ENCODE data around the gene RANBP9.

DNA sequence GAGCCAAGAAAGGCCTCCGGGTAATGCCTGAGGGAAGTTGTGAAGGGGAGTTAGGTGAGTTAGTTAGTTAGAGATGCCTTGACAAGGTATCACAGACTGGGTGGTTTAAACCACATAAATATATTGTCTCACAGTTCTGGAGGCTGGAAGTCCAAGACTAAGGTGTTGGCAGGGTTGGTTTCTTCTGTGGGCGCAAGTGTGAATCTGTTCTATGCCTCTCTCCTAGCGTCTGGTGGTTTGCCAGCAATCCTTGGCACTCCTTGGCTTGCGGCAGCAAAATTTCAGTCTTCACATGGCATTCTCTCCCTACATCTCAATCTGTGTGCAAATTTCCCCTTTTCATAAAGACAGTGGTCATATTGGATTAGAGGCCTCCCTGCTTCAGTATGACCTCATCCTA lies 29.7 kb upstream of the RANBP9 start:
- TF ChIP-seq, protein P1, sequence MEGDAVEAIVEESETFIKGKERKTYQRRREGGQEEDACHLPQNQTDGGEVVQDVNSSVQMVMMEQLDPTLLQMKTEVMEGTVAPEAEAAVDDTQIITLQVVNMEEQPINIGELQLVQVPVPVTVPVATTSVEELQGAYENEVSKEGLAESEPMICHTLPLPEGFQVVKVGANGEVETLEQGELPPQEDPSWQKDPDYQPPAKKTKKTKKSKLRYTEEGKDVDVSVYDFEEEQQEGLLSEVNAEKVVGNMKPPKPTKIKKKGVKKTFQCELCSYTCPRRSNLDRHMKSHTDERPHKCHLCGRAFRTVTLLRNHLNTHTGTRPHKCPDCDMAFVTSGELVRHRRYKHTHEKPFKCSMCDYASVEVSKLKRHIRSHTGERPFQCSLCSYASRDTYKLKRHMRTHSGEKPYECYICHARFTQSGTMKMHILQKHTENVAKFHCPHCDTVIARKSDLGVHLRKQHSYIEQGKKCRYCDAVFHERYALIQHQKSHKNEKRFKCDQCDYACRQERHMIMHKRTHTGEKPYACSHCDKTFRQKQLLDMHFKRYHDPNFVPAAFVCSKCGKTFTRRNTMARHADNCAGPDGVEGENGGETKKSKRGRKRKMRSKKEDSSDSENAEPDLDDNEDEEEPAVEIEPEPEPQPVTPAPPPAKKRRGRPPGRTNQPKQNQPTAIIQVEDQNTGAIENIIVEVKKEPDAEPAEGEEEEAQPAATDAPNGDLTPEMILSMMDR (IDR thresholded peaks at IDR 0.05 in 4 of 5, conservative IDR thresholded peaks at IDR 0.05 in 1 of 5): no peak
- no peak for TF ChIP-seq POLR2A (IDR thresholded peaks at IDR 0.05)

All from gastrocnemius medialis (tissue), 4 donors.